SK-N-SH (cell line): Measurements from ENCODE around the gene RAB15. TPM values are rescaled to one million over a fixed set of nuclear protein-coding genes. Genes with fewer than 3 reads are reported as not detected.

Source experiments
- EP300 ChIP-seq, 2 experiments: IDR thresholded peaks; 2 replicates each; pipeline versions ENCODE4 v1.4.0 to v1.6.1; 2012; ENCODE audit warnings: borderline replicate concordance in 1 of 2, low read depth in 1 of 2, low read length in 1 of 2
- FOSL2 ChIP-seq: IDR thresholded peaks from 2 replicates; pipeline ENCODE4 v1.4.0; 2012; ENCODE audit warnings: low read depth, mild to moderate bottlenecking, moderate library complexity, borderline replicate concordance
- FOXM1 ChIP-seq: IDR thresholded peaks from 2 replicates; pipeline ENCODE4 v1.4.0; 2012; ENCODE audit warnings: low read depth, mild to moderate bottlenecking
- GABPA ChIP-seq: IDR thresholded peaks from 2 replicates; pipeline ENCODE4 v1.4.0; 2012; ENCODE audit warnings: low read depth, mild to moderate bottlenecking
- JUND ChIP-seq: IDR thresholded peaks from 2 replicates; pipeline ENCODE4 v1.4.0; 2012
- MEF2A ChIP-seq: IDR thresholded peaks from 2 replicates; pipeline ENCODE4 v1.4.0; 2012; ENCODE audit warnings: low read depth, borderline replicate concordance
- NRF1 ChIP-seq: IDR thresholded peaks from 2 replicates; pipeline ENCODE4 v1.6.1; 2012; ENCODE audit warnings: low read depth, mild to moderate bottlenecking, low read length
- POLR2AphosphoS5 ChIP-seq: IDR thresholded peaks from 2 replicates; pipeline ENCODE4 v1.6.1; 2012; ENCODE audit warnings: low read depth, low read length
- RCOR1 ChIP-seq: fragments of 150-350 bp; IDR thresholded peaks from 2 replicates; pipeline ENCODE4 v1.6.1; 2017; ENCODE audit warnings: antibody characterized with exemption, low read length
- RFX5 ChIP-seq: IDR thresholded peaks from 2 replicates; pipeline ENCODE4 v1.6.1; 2012; ENCODE audit warnings: mild to moderate bottlenecking, improper control_type of control experiment, low read length
- SMC3 ChIP-seq: IDR thresholded peaks from 2 replicates; pipeline ENCODE4 v1.6.1; 2012; ENCODE audit warnings: low read depth, low read length, improper control_type of control experiment
- TCF12 ChIP-seq: IDR thresholded peaks from 2 replicates; pipeline ENCODE4 v1.4.0; 2012
- polyA plus RNA-seq, 3 experiments: library from polyadenylated mRNA; depleted of rRNA; stranded (reverse); fragments of >200 nt; gene quantifications; 2 replicates each; pipeline ENCODE4 v1.2.3, GENCODE V29; 2012
- TF ChIP-seq, protein P1 (sequence below): fragments of 200-600 bp; sonication (generic); IDR thresholded peaks from 2 replicates; pipeline ENCODE4 v1.6.1; 2017; ENCODE audit warnings: antibody characterized with exemption, mild to moderate bottlenecking, moderate library complexity
- TF ChIP-seq, protein P2 (sequence below): IDR thresholded peaks from 2 replicates; pipeline ENCODE4; 2012
- TF ChIP-seq, protein P3 (sequence below): IDR thresholded peaks from 2 replicates; pipeline ENCODE4 v1.6.1; 2012; ENCODE audit warnings: mild to moderate bottlenecking, low read depth, low read length, moderate library complexity

RAB15 gene
- polyA plus RNA-seq, 1 of the 3 experiments (the other 2 are of a cell fraction) = 14.2 TPM

DNA sequence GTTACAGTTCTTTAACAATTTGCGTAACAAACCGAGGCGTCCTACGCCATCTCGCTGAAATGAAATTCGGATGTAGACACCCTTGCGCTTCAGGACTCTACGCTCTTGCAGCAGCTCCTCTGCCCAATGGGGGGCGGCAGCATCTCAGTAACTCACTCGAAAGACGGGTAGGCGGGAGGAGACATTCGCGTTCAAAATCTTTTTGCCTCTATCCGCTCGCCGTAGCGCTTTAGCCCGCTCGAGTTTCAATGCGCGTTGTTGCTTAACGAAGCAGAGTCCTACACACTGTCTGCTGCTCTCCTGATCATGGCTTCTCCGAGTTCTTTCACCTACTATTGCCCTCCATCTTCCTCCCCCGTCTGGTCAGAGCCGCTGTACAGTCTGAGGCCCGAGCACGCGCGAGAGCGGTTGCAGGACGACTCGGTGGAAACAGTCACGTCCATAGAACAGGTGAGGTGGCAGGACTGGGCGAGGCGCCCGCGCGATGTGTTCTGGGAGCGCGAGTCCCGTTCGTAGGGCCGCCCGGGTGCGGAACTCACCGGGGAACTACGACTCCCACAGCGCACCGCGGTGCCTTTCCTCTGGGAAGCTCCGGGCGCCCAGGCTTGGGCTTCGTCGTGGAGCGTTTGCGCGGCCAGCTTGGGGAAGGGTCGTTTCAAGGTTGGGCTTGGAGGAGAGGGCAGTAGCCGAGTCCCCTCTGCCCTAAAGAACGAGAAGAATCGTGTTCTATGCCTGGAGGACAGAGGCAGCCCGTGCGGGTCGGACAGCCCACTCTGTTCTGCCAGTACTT lies 14.7 kb upstream of the RAB15 start, which contains the start of gene FNTB (continued):
- 0 out of 2 replicates have a peak, but pooled peaks have one; percentile 11 for TF ChIP-seq TCF12
- TF ChIP-seq, protein P1, sequence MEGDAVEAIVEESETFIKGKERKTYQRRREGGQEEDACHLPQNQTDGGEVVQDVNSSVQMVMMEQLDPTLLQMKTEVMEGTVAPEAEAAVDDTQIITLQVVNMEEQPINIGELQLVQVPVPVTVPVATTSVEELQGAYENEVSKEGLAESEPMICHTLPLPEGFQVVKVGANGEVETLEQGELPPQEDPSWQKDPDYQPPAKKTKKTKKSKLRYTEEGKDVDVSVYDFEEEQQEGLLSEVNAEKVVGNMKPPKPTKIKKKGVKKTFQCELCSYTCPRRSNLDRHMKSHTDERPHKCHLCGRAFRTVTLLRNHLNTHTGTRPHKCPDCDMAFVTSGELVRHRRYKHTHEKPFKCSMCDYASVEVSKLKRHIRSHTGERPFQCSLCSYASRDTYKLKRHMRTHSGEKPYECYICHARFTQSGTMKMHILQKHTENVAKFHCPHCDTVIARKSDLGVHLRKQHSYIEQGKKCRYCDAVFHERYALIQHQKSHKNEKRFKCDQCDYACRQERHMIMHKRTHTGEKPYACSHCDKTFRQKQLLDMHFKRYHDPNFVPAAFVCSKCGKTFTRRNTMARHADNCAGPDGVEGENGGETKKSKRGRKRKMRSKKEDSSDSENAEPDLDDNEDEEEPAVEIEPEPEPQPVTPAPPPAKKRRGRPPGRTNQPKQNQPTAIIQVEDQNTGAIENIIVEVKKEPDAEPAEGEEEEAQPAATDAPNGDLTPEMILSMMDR = peak; percentile 82
- TF ChIP-seq JUND = no peak
- peak; percentile 57 for TF ChIP-seq SMC3
- no peak for TF ChIP-seq GABPA
- TF ChIP-seq, protein P2, sequence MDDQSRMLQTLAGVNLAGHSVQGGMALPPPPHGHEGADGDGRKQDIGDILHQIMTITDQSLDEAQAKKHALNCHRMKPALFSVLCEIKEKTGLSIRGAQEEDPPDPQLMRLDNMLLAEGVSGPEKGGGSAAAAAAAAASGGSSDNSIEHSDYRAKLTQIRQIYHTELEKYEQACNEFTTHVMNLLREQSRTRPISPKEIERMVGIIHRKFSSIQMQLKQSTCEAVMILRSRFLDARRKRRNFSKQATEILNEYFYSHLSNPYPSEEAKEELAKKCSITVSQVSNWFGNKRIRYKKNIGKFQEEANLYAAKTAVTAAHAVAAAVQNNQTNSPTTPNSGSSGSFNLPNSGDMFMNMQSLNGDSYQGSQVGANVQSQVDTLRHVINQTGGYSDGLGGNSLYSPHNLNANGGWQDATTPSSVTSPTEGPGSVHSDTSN = no peak; the same call in 1 of the 2 replicates
- TF ChIP-seq RCOR1 = no peak
- no peak for TF ChIP-seq EP300 (IDR thresholded peaks at IDR 0.05; ENCODE audit: borderline replicate concordance in 1 of 2, low read depth in 1 of 2, low read length in 1 of 2)
- peak; percentile 43; the same call in 1 of the 2 replicates for TF ChIP-seq RFX5
- TF ChIP-seq FOSL2 = no peak
- TF ChIP-seq POLR2AphosphoS5 = peak; percentile 75
- TF ChIP-seq FOXM1 = no peak
- no peak for TF ChIP-seq MEF2A
- TF ChIP-seq, protein P3, sequence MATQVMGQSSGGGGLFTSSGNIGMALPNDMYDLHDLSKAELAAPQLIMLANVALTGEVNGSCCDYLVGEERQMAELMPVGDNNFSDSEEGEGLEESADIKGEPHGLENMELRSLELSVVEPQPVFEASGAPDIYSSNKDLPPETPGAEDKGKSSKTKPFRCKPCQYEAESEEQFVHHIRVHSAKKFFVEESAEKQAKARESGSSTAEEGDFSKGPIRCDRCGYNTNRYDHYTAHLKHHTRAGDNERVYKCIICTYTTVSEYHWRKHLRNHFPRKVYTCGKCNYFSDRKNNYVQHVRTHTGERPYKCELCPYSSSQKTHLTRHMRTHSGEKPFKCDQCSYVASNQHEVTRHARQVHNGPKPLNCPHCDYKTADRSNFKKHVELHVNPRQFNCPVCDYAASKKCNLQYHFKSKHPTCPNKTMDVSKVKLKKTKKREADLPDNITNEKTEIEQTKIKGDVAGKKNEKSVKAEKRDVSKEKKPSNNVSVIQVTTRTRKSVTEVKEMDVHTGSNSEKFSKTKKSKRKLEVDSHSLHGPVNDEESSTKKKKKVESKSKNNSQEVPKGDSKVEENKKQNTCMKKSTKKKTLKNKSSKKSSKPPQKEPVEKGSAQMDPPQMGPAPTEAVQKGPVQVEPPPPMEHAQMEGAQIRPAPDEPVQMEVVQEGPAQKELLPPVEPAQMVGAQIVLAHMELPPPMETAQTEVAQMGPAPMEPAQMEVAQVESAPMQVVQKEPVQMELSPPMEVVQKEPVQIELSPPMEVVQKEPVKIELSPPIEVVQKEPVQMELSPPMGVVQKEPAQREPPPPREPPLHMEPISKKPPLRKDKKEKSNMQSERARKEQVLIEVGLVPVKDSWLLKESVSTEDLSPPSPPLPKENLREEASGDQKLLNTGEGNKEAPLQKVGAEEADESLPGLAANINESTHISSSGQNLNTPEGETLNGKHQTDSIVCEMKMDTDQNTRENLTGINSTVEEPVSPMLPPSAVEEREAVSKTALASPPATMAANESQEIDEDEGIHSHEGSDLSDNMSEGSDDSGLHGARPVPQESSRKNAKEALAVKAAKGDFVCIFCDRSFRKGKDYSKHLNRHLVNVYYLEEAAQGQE = 0 out of 2 replicates have a peak, but pooled peaks have one; percentile 55
- TF ChIP-seq NRF1 = 0 out of 2 replicates have a peak, but pooled peaks have one; percentile 21
